Type B pancreatic cell (in vitro differentiated cells): Measurements from ENCODE around the gene SIPA1L3. TPM values are rescaled to one million over a fixed set of nuclear protein-coding genes. Genes with fewer than 3 reads are reported as not detected.

Source experiments
- DNase-seq: peaks from one replicate; pipeline ENCODE4 v3.0.0; 2021; ENCODE audit warnings: mixed read lengths; ENCODE audit not compliant: unreplicated experiment; ENCODE audit errors: extremely low spot score
- H3K27ac Mint-ChIP-seq: 2 replicates; pipeline ENCODE4 v1.8.0; 2021; ENCODE audit warnings: mild to moderate bottlenecking, mixed read lengths
- H3K27me3 Mint-ChIP-seq: 2 replicates; pipeline ENCODE4 v1.8.0; 2021; ENCODE audit warnings: mixed read lengths
- H3K36me3 Mint-ChIP-seq: 2 replicates; pipeline ENCODE4 v1.8.0; 2021; ENCODE audit warnings: mixed read lengths
- H3K4me1 Mint-ChIP-seq: one replicate; pipeline ENCODE4 v1.8.0; 2021; ENCODE audit warnings: mixed read lengths; ENCODE audit not compliant: unreplicated experiment
- H3K4me3 Mint-ChIP-seq: 2 replicates; pipeline ENCODE4 v1.8.0; 2021; ENCODE audit warnings: mild to moderate bottlenecking, mixed read lengths
- H3K9me3 Mint-ChIP-seq: 2 replicates; pipeline ENCODE4 v1.8.0; 2021; ENCODE audit warnings: mixed read lengths
- CTCF ChIP-seq: fragments of 200-600 bp; sonication (generic); conservative IDR thresholded peaks from 2 replicates; pipeline ENCODE4 v1.5.0; 2021; ENCODE audit warnings: antibody characterized with exemption, mild to moderate bottlenecking
- total RNA-seq: library from RNA; stranded (reverse); gene quantifications from 2 replicates; pipeline ENCODE4 v1.2.1, GENCODE V29; 2021; ENCODE audit warnings: low replicate concordance

Gene SIPA1L3
- total RNA-seq, 1 donor from 2014 or later: 53.7 TPM

DNA sequence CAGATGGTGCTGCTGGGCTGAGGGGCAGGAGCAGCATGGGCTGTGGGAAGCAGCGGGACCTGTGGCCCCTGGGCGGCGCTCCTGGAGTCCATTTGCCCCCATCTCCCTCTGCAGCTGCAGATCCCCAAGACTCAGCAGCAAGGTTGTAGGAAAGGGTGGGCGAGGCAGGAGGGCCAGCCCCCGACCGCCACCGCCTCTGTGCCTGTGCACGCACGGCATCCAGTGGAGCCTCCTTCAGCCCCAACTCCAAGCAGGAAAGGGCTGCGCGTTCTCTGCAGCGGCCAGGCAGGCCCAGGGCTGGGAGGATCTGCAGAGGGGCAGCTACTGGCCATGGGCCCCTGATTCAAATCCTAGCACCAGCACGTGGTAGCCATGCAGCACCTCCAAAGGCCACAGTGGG is 296.2 kb downstream of the SIPA1L3 start:
- no peak overlapping the region for H3K4me3 Mint-ChIP-seq
- no peak for TF ChIP-seq CTCF
- no peak overlapping the region for H3K27ac Mint-ChIP-seq
- H3K27me3 Mint-ChIP-seq: peaks cover under 1% of the 10 kb centered on the region
- H3K36me3 Mint-ChIP-seq: peaks cover 9% of the 10 kb centered on the region
- no peaks in the 10 kb centered on the region for H3K9me3 Mint-ChIP-seq
- no peak for DNase-seq
- H3K4me1 Mint-ChIP-seq: peaks cover 5% of the 10 kb centered on the region

GRCh38 chr19:38204096-38204495 is 297.1 kb downstream of the SIPA1L3 start:
- Mint-ChIP-seq H3K4me3 (no peak overlapping the region), H3K27ac (peak overlapping the region; percentile 36), H3K36me3 (peaks cover 9% of the 10 kb centered on the region), H3K27me3 (peaks cover 3% of the 10 kb centered on the region), H3K4me1 (peaks cover 5% of the 10 kb centered on the region), H3K9me3 (no peaks in the 10 kb centered on the region)
- DNase-seq: no peak
- TF ChIP-seq CTCF: no peak

DNA sequence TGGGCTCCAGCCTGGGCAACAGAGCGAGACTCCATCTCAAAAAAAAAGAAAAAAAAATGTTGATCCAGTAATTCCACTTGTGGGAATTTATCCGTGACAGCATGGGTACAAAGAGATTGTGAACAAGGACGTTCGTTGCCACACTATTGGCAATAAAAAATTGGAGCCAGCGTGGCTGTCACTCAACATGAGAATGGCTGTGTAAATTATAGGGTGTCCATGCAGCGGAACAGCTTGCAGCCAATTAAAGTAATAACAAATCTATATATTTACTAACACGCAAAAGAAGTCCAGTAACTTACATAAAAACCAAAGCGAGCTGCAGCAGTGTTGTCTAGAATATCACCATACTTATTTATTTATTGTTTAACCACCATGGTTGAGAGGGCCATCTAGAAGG is 297.7 kb downstream of the SIPA1L3 start:
- no peak for TF ChIP-seq CTCF
- Mint-ChIP-seq H3K9me3 (no peaks in the 10 kb centered on the region), H3K27me3 (peaks cover 9% of the 10 kb centered on the region), H3K4me3 (no peak overlapping the region), H3K27ac (no peak overlapping the region), H3K36me3 (peaks cover 9% of the 10 kb centered on the region), H3K4me1 (peaks cover 10% of the 10 kb centered on the region)
- no peak for DNase-seq

DNA sequence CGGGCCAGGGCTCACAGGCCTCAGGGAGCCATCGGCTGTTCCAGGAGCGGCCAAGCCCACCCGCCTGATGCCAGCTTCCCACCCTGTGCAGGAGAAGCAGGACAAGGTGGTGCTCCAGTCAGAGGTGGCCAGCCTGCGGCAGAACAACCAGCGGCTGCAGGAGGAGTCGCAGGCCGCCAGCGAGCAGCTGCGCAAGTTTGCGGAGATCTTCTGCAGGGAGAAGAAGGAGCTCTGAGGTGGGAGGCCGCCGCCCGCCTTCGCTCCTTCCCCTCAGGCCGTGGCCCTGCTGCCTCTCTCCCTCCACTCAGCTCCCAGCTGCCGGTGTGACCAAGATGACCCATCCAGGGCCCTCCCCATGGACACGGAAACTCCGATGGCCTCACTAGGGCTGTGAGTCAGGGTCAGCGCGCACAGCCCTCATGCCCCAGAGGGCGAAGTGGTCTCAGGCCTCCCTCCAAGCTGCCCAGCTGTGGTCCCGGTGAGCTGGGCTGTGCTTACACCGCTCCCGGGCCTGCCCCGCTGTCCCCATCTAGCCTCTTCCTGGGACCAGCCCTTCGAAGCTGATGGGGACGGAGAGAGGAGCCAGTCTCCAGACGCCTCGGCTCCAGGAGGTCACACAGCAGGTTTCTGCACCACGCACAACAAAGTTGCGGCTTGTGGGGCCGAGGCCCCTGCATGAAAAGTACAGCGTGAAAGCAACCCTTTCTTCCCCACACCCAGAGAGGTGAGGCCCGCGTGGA is 299.2 kb downstream of the SIPA1L3 start:
- no peak for TF ChIP-seq CTCF
- DNase-seq: no peak
- Mint-ChIP-seq H3K27me3 (peaks cover 17% of the 10 kb centered on the region), H3K27ac (no peak overlapping the region), H3K4me1 (peaks cover 17% of the 10 kb centered on the region), H3K9me3 (no peaks in the 10 kb centered on the region), H3K36me3 (peaks cover 9% of the 10 kb centered on the region), H3K4me3 (no peak overlapping the region)

GRCh38 chr19:38206928-38207327 is 299.9 kb downstream of the SIPA1L3 start:
- Mint-ChIP-seq H3K36me3 (peaks cover 5% of the 10 kb centered on the region), H3K27ac (no peak overlapping the region), H3K9me3 (no peaks in the 10 kb centered on the region), H3K4me1 (peaks cover 17% of the 10 kb centered on the region), H3K27me3 (peaks cover 17% of the 10 kb centered on the region), H3K4me3 (no peak overlapping the region)
- DNase-seq: no peak
- no peak for TF ChIP-seq CTCF
